ENCODE data around the gene CPHXL2.

- TF ChIP-seq CTCF (conservative IDR thresholded peaks at IDR 0.05 in 1 of 2, IDR thresholded peaks at IDR 0.05 in 1 of 2; ENCODE audit: low read depth in 1 of 2, low read length in 2 of 2) (no peak), EZH2 (IDR thresholded peaks at IDR 0.05; ENCODE audit: low read length, missing control alignments) (no peak)
Observed at GRCh38 chr16:75644240-75645012, 32.4 kb downstream of the CPHXL2 start.
